Nephron progenitor cell (in vitro differentiated cells): ENCODE measurements around the gene OR4D5.

Experiments
- DNase-seq: peaks from one replicate; pipeline ENCODE4 v3.0.0; 2021
- H3K27ac Mint-ChIP-seq: 2 replicates; pipeline ENCODE4 v1.8.0; 2021; ENCODE audit warnings: mild to moderate bottlenecking, moderate library complexity, mixed read lengths
- H3K27me3 Mint-ChIP-seq: 2 replicates; pipeline ENCODE4 v1.8.0; 2021; ENCODE audit warnings: mild to moderate bottlenecking, low read depth, mixed read lengths; ENCODE audit not compliant: poor library complexity
- H3K36me3 Mint-ChIP-seq: 2 replicates; pipeline ENCODE4 v1.8.0; 2021; ENCODE audit warnings: low read depth, mixed read lengths
- H3K4me1 Mint-ChIP-seq: 2 replicates; pipeline ENCODE4 v1.8.0; 2021; ENCODE audit warnings: mixed read lengths
- H3K4me3 Mint-ChIP-seq: 2 replicates; pipeline ENCODE4 v1.8.0; 2021; ENCODE audit warnings: mild to moderate bottlenecking, moderate library complexity, mixed read lengths
- H3K9me3 Mint-ChIP-seq: 2 replicates; pipeline ENCODE4 v1.8.0; 2021; ENCODE audit warnings: mild to moderate bottlenecking, moderate library complexity, mixed read lengths
- CTCF ChIP-seq: fragments of 200-600 bp; sonication (generic); IDR thresholded peaks from 2 replicates; pipeline ENCODE4 v1.5.0; 2021; ENCODE audit warnings: antibody characterized with exemption

Gene OR4D5

DNA sequence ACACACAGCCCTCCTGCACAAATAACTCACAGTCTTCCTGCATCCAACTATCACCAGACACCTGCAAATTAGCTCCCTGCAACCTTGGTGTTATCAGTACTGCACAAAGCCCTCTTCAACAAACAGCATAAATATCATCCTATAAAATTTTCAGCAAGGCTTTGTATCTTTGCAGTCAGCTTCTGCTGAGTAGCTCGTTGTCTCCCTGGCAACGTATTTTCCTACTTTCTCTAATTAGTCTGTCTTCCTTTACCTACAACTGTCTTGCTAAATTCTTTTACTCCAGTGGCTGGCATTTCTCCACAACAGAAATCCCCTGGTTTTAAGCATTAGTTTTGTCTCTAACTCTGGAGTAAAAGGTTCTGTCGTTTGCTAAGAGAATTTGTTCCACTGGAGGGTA is 33.6 kb upstream of the OR4D5 start:
- H3K4me1 Mint-ChIP-seq: no peaks in the 10 kb centered on the region
- no peak for DNase-seq
- peaks cover 4% of the 10 kb centered on the region for H3K27me3 Mint-ChIP-seq
- H3K4me3 Mint-ChIP-seq: no peak overlapping the region
- TF ChIP-seq CTCF: no peak
- no peak overlapping the region for H3K27ac Mint-ChIP-seq
- no peaks in the 10 kb centered on the region for H3K36me3 Mint-ChIP-seq
- H3K9me3 Mint-ChIP-seq: no peaks in the 10 kb centered on the region

GRCh38 chr11:123920943-123921342 is 18.5 kb upstream of the OR4D5 start:
- no peaks in the 10 kb centered on the region for H3K4me1 Mint-ChIP-seq
- no peak overlapping the region for H3K4me3 Mint-ChIP-seq

GRCh38 chr11:123924027-123924426 is 15.4 kb upstream of the OR4D5 start:
- Mint-ChIP-seq H3K9me3 (no peaks in the 10 kb centered on the region), H3K27ac (no peak overlapping the region), H3K4me3 (no peak overlapping the region), H3K36me3 (no peaks in the 10 kb centered on the region), H3K4me1 (no peaks in the 10 kb centered on the region), H3K27me3 (peaks cover 13% of the 10 kb centered on the region)
- DNase-seq: no peak
- TF ChIP-seq CTCF: no peak

More at GRCh38 chr11:123920943-123921342, 18.5 kb upstream of the OR4D5 start:
- Mint-ChIP-seq H3K9me3 (no peaks in the 10 kb centered on the region), H3K27ac (no peak overlapping the region), H3K27me3 (peaks cover 10% of the 10 kb centered on the region), H3K36me3 (no peaks in the 10 kb centered on the region)
- TF ChIP-seq CTCF: no peak
- no peak for DNase-seq

DNA sequence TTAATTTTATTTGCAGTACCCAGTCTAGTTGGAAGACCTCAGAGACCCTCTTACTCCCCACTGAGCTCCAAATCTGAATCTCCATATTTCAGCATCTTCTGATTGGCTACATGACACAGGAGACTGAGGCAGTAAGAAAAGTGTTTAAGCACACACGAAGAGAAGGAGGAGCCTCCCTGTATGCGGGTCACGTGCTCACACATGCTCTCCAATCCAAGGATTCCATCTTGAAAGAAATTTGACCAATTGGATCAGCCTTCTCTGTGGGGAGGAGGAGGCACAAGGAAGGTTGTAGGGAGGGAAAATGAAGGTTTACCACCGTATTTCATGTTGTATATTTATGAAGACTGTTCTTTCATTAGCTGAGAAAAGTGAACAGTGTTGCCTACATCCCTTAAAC is 3.0 kb downstream of the OR4D5 start:
- H3K4me3 Mint-ChIP-seq: no peak overlapping the region
- DNase-seq: no peak
- peaks cover 8% of the 10 kb centered on the region for H3K27me3 Mint-ChIP-seq
- H3K27ac Mint-ChIP-seq: no peak overlapping the region
- no peaks in the 10 kb centered on the region for H3K4me1 Mint-ChIP-seq
- no peaks in the 10 kb centered on the region for H3K36me3 Mint-ChIP-seq
- TF ChIP-seq CTCF: no peak
- H3K9me3 Mint-ChIP-seq: no peaks in the 10 kb centered on the region

- Mint-ChIP-seq H3K36me3 (no peaks in the 10 kb centered on the region), H3K27me3 (peaks cover 5% of the 10 kb centered on the region)
These were observed 4.3 kb downstream of the OR4D5 start, which contains the start of gene OR6T1 for GRCh38 chr11:123943738-123944137. TSS of gene OR6T1 (minus strand) at chr11:123943838. CDS start at chr11:123943838, 0 bp downstream.

More at GRCh38 chr11:123943738-123944137, 4.3 kb downstream of the OR4D5 start, which contains the start of gene OR6T1:
- Mint-ChIP-seq H3K4me3 (no peak within 1 kb of the TSS), H3K4me1 (no peaks in the 10 kb centered on the region), H3K9me3 (no peaks in the 10 kb centered on the region), H3K27ac (no peak within 1 kb of the TSS)
- DNase-seq: no peak
- TF ChIP-seq CTCF: no peak
